NCI-H446 (cell line): ENCODE results near the gene PROX2.

Experiments
- DNase-seq, 2 experiments: peaks; one replicate each; lab custom pipeline; 2025; lab: John Stamatoyannopoulos, UW

PROX2 gene

GRCh38 chr14:74879427-74880182 is 3.7 kb upstream of the PROX2 start:
- DNase-seq = no peak

- DNase-seq = no peak
These were observed 741 bp downstream of the PROX2 start for GRCh38 chr14:74875204-74875603.

GRCh38 chr14:74871819-74872218 is 4.1 kb downstream of the PROX2 start:
- DNase-seq = no peak

- no peak for DNase-seq
These were observed 7.2 kb downstream of the PROX2 start for GRCh38 chr14:74868739-74869138.

- DNase-seq = peak; percentile 28 to 74
These were observed 8.3 kb downstream of the PROX2 start for GRCh38 chr14:74867673-74868072.

GRCh38 chr14:74866708-74867389 is 9.1 kb downstream of the PROX2 start:
- no peak for DNase-seq

- DNase-seq = no peak
These were observed 10.8 kb downstream of the PROX2 start for GRCh38 chr14:74865156-74865555.

- DNase-seq = no peak
These were observed 11.7 kb downstream of the PROX2 start for GRCh38 chr14:74864198-74864597.

GRCh38 chr14:74863274-74863673 is 12.7 kb downstream of the PROX2 start:
- no peak for DNase-seq

- no peak for DNase-seq
These were observed 14.2 kb downstream of the PROX2 start for GRCh38 chr14:74861734-74862090.

- DNase-seq = peak; percentile 79 to 90
These were observed 14.8 kb downstream of the PROX2 start for GRCh38 chr14:74860899-74861733.

GRCh38 chr14:74859757-74860552 is 16.0 kb downstream of the PROX2 start:
- DNase-seq = no peak

- DNase-seq = no peak
These were observed 17.9 kb downstream of the PROX2 start for GRCh38 chr14:74858022-74858421.

GRCh38 chr14:74856366-74856765 is 19.6 kb downstream of the PROX2 start:
- DNase-seq = no peak

- no peak for DNase-seq
These were observed 20.0 kb downstream of the PROX2 start for GRCh38 chr14:74855945-74856344.

GRCh38 chr14:74855021-74855420 is 20.9 kb downstream of the PROX2 start:
- no peak for DNase-seq

GRCh38 chr14:74853581-74853980 is 22.4 kb downstream of the PROX2 start:
- DNase-seq = no peak

GRCh38 chr14:74852922-74853530 is 22.9 kb downstream of the PROX2 start:
- DNase-seq = no peak

GRCh38 chr14:74848768-74849167 is 27.2 kb downstream of the PROX2 start:
- DNase-seq = no peak

GRCh38 chr14:74846968-74847665 is 28.8 kb downstream of the PROX2 start:
- DNase-seq = no peak

GRCh38 chr14:74846168-74846567 is 29.8 kb downstream of the PROX2 start:
- no peak for DNase-seq
